ENCODE results near the gene CASQ2. TPM values are rescaled to one million over a fixed set of nuclear protein-coding genes. Genes with fewer than 3 reads are reported as not detected.

CASQ2 gene
- total and polyA plus RNA-seq, 8 donors = 0.81 to 41.4 (median 7.9) TPM

DNA sequence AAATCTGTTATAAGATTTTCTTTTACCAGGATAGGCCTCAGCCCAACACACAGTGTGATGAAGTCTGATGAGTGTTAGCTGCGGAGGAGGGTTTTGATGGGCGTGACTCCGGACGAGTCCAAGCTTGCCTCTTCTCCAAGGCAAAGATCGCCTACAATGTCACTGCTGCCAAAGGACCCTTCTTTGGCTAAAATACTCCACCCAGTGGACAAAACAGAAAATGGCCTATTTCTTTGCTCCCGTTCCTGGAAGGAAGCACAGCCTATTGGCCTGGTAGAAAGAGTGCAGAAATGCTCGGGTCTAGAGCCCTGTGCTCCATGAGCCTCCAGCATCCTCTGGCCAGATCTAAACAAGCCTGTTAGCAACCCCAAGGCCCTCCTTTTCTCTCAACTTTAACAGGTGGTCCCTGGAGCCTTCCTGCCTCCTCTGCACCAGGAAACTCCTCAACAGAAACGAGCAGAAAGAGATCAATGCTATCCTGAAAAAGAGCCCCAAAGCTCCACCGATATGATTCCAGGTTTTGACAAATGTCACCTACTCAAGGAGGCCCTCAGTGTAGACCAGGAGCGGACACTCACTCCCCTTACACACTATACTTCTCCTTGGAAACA, 3.4 kb upstream of the CASQ2 start:
- no peaks in the 10 kb centered on the region for H3K27me3 ChIP-seq
- peak overlapping the region in 4 of 5 donors; percentile 18 to 79 (median 48) for H3K27ac ChIP-seq
- 24 to 32% (median 27%) methylated on average over 9 to 10 of the region's 10 CpGs for WGBS, 5 donors
- TF ChIP-seq POLR2AphosphoS5 (IDR thresholded peaks at IDR 0.05) (peak in 2 of 3 donors; percentile 44 to 45), EP300 (IDR thresholded peaks at IDR 0.05) (no peak), POLR2A (IDR thresholded peaks at IDR 0.05) (no peak)
- TF ChIP-seq, protein P1, sequence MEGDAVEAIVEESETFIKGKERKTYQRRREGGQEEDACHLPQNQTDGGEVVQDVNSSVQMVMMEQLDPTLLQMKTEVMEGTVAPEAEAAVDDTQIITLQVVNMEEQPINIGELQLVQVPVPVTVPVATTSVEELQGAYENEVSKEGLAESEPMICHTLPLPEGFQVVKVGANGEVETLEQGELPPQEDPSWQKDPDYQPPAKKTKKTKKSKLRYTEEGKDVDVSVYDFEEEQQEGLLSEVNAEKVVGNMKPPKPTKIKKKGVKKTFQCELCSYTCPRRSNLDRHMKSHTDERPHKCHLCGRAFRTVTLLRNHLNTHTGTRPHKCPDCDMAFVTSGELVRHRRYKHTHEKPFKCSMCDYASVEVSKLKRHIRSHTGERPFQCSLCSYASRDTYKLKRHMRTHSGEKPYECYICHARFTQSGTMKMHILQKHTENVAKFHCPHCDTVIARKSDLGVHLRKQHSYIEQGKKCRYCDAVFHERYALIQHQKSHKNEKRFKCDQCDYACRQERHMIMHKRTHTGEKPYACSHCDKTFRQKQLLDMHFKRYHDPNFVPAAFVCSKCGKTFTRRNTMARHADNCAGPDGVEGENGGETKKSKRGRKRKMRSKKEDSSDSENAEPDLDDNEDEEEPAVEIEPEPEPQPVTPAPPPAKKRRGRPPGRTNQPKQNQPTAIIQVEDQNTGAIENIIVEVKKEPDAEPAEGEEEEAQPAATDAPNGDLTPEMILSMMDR (IDR thresholded peaks at IDR 0.05) = peak in 5 of 7 experiments; percentile 55 to 78 (median 69)
- no peaks in the 10 kb centered on the region for H3K9me3 ChIP-seq
- peaks cover 0 to 10% (median 7%) of the 10 kb centered on the region in 4 donors for H3K4me1 ChIP-seq
- DNase-seq = peak; percentile 47 to 93
- peak overlapping the region; percentile 22 to 28 (median 24) for H3K4me3 ChIP-seq
- intact Hi-C loops (cut with DNase I; ENCODE audit: low total_unique reads) = no loop called here
- H3K36me3 ChIP-seq = no peaks in the 10 kb centered on the region

DNA sequence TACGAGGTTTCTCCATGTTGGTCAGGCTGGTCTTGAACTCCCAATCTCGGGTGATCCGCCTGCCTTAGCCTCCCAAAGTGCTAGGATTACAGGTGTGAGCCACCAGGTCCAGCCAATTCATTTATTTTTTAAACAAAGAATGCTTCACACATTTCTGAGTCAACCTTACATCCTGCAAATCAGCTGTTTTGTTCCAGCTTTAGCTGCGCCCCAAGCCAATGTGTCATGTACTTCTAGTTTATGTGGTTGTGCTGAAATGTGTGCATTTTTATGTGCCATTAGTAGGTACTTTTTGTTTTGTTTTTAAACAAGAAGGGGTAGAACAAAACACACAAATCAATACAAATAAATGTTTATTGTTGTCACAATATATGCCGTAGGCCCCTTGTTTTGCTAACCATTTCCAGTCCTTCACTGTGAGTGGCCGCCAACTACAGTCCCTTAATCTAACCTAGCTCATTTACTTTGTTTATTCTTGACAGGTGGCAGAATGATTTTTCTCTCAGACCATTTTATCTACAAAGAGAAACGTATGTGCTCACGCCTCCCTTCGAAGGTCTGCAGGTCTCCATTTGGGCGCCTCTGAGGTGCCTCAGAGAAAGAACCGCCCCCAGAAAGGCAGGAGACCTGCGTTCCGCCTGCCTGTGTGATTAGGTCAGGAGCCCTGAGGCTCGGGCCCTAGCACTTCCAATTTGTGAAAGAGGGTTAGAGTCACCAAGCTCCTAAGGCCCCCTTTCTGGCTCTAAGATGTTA, 2.8 kb upstream of the CASQ2 start:
- no peaks in the 10 kb centered on the region for H3K36me3 ChIP-seq
- peaks cover 0 to 10% (median 7%) of the 10 kb centered on the region in 4 donors for H3K4me1 ChIP-seq
- TF ChIP-seq POLR2A (IDR thresholded peaks at IDR 0.05) = no peak
- TF ChIP-seq EP300 (IDR thresholded peaks at IDR 0.05) = no peak
- no peak for TF ChIP-seq POLR2AphosphoS5 (IDR thresholded peaks at IDR 0.05)
- TF ChIP-seq, protein P1 (IDR thresholded peaks at IDR 0.05) = no peak
- WGBS, 5 donors = 41 to 51% (median 47%) methylated on average over 14 of the region's 14 CpGs
- peak overlapping the region; percentile 22 to 28 (median 24) for H3K4me3 ChIP-seq
- DNase-seq = peak in 1 of 2 donors; percentile 28
- no peaks in the 10 kb centered on the region for H3K27me3 ChIP-seq
- H3K27ac ChIP-seq = peak overlapping the region; percentile 18 to 79 (median 61)
- H3K9me3 ChIP-seq = no peaks in the 10 kb centered on the region
- intact Hi-C loops (cut with DNase I; ENCODE audit: low total_unique reads) = no loop called here

DNA sequence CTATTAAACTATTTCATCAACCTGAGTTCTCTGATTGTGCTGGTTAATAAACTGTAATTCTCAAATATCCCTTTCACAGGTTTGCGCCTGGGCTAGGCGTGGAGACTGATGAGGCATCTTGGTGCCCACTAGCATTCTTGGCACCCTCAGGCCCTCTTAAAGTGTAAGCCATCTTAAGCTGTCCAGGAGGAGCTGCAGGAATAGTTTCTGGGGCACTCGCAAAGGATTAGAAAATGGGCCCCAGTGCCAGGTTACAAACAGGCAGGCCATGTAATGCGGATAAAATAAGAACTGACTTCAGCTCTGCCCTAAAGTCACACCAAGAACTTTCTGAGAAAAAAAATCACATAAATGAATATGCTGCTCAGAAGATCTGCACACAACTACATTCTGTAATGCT, 1.1 kb downstream of the CASQ2 start:
- DNase-seq = peak in 1 of 2 donors; percentile 21
- no peaks in the 10 kb centered on the region for H3K36me3 ChIP-seq
- H3K27me3 ChIP-seq = no peaks in the 10 kb centered on the region
- H3K4me3 ChIP-seq = peak overlapping the region in 3 of 4 donors; percentile 16 to 30 (median 17)
- H3K4me1 ChIP-seq = peaks cover 0 to 11% (median 9%) of the 10 kb centered on the region in 4 donors
- TF ChIP-seq EP300 (IDR thresholded peaks at IDR 0.05) (no peak), POLR2AphosphoS5 (IDR thresholded peaks at IDR 0.05) (no peak), POLR2A (IDR thresholded peaks at IDR 0.05) (no peak)
- TF ChIP-seq, protein P1 (IDR thresholded peaks at IDR 0.05) = no peak
- H3K9me3 ChIP-seq = no peaks in the 10 kb centered on the region
- peak overlapping the region in 3 of 5 donors; percentile 59 to 88 (median 66) for H3K27ac ChIP-seq
- 70 to 91% (median 86%) methylated on average over 4 of the region's 4 CpGs for WGBS, 5 donors
- intact Hi-C loops (cut with DNase I; ENCODE audit: low total_unique reads) = loop anchor here (5.0 to 10.0 kb wide), 2 partner anchors 53 to 155 kb away; no protein-coding TSS in a partner anchor

DNA sequence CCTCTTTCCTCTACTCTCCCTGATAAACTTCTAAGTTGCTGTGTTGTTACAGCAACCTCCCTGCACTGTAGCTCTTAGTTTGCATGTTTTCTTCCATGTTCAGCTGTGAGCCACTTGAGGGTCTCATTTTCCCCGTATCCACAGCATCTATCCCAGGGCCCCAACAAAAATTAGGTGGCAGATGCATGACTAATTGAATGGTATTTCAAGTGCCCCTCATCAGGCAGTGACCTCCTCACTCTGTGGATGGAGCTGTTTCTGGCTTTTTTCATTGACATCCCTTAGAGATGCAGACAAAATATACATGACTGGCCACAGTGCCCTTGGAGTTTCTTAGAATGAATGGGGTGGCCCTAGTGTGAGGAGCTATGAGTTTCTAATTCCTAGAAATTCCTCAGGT, 3.4 kb downstream of the CASQ2 start:
- DNase-seq = no peak
- H3K9me3 ChIP-seq = no peaks in the 10 kb centered on the region
- H3K36me3 ChIP-seq = no peaks in the 10 kb centered on the region
- TF ChIP-seq, protein P1 (IDR thresholded peaks at IDR 0.05) = no peak
- TF ChIP-seq POLR2A (IDR thresholded peaks at IDR 0.05) (no peak), POLR2AphosphoS5 (IDR thresholded peaks at IDR 0.05) (no peak), EP300 (IDR thresholded peaks at IDR 0.05) (no peak)
- peaks cover 0 to 6% (median 2%) of the 10 kb centered on the region in 4 donors for H3K4me1 ChIP-seq
- H3K4me3 ChIP-seq = no peak overlapping the region
- peak overlapping the region in 1 of 5 donors; percentile 88 for H3K27ac ChIP-seq
- H3K27me3 ChIP-seq = no peaks in the 10 kb centered on the region
- intact Hi-C loops (cut with DNase I; ENCODE audit: low total_unique reads) = loop anchor here (5.0 to 10.0 kb wide), 2 partner anchors 50 to 153 kb away; no protein-coding TSS in a partner anchor
- WGBS, 5 donors = 0 to 75% (median 42%) methylated on average over 1 of the region's 1 CpG
